Measurements from ENCODE around the gene MGAT4B. TPM values are rescaled to one million over a fixed set of nuclear protein-coding genes. Genes with fewer than 3 reads are reported as not detected.

The MGAT4B gene
- total RNA-seq, 1 donor from 2014 or later, result 198 TPM

DNA sequence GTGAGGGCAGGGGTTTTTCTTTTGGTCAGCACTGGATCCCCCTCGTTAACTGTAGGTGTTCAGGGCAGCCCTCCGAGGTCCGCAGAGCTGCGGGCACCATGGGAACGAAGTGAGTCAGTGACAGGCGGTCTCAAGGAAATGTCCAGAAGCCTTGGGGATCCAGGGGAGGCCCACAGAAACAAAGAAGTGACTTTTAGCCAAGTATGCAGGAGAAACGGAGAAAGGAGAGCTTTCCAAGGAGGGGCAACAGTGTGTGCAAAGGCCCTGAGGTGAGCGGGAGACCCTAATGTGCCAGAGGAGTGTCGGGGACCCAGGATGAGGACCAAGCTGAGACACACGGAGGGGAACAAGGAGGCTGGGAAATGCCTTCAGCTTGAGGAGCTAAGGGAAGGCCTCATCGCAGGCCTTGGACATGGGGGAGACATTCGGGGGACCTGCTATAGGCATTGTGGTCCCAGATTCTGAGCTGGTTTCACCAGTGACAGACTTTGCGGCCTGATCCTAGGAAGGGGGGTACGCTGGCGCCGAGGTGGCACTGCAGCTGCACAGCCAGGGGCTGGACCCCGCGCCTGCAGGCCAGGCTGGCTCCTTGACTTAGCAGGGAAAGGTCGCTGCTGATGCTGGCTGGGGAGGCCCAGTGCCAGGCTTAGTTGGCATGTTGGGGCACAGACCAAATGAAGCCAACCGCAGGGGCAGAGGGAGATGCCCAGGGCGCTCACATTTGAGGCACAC lies 9.6 kb downstream of the MGAT4B start:
- peaks cover 15% of the 10 kb centered on the region for H3K4me1 Mint-ChIP-seq (ENCODE audit: unreplicated experiment)
- H3K27ac Mint-ChIP-seq (ENCODE audit: unreplicated experiment), result peak overlapping the region; percentile 58
- H3K4me3 Mint-ChIP-seq (ENCODE audit: unreplicated experiment), result peak overlapping the region; percentile 60
- no peaks in the 10 kb centered on the region for H3K9me3 Mint-ChIP-seq (ENCODE audit: unreplicated experiment)
- TF ChIP-seq, protein P1, sequence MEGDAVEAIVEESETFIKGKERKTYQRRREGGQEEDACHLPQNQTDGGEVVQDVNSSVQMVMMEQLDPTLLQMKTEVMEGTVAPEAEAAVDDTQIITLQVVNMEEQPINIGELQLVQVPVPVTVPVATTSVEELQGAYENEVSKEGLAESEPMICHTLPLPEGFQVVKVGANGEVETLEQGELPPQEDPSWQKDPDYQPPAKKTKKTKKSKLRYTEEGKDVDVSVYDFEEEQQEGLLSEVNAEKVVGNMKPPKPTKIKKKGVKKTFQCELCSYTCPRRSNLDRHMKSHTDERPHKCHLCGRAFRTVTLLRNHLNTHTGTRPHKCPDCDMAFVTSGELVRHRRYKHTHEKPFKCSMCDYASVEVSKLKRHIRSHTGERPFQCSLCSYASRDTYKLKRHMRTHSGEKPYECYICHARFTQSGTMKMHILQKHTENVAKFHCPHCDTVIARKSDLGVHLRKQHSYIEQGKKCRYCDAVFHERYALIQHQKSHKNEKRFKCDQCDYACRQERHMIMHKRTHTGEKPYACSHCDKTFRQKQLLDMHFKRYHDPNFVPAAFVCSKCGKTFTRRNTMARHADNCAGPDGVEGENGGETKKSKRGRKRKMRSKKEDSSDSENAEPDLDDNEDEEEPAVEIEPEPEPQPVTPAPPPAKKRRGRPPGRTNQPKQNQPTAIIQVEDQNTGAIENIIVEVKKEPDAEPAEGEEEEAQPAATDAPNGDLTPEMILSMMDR (IDR thresholded peaks at IDR 0.05), result no peak
- no peak for DNase-seq (ENCODE audit: extremely low spot score, unreplicated experiment)
- no peaks in the 10 kb centered on the region for H3K27me3 Mint-ChIP-seq (ENCODE audit: unreplicated experiment)
- H3K36me3 Mint-ChIP-seq (ENCODE audit: unreplicated experiment), result peaks cover 15% of the 10 kb centered on the region

DNA sequence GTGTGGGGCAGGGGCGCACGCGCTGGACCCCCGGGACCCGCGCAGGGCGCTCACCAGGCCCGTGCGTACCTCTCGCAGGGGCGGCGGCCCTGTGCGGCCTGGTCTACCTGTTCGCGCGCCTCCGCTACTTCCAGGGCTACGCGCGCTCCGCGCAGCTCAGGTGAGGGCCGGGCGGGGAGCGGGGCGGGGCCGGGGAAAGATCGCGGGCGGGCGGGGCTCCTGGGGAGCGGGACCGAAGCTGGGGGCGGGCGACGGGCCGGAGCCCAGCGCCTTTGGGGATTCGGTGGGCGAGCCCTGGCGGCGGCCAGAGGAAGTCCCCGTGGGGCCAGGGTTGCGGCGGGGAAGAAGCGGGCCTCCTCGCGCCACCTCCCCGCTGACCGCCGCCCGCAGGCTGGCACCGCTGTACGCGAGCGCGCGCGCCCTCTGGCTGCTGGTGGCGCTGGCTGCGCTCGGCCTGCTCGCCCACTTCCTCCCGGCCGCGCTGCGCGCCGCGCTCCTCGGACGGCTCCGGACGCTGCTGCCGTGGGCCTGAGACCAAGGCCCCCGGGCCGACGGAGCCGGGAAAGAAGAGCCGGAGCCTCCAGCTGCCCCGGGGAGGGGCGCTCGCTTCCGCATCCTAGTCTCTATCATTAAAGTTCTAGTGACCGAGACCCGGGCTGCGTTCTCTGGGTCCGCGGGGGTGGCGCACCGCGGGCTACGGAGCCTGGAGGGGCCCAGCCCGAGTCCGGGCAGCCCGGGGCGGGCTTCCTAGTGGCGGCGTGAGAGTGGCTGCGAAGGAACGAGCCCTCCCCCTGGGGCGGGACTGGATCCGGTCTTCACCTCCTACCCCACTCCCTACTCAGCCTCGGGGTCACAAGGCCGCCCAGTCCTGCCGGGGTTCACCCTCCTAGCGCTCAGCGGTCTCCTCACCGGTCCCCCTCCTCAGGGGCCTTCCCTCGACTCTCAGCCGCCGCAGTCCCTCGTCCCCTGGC lies 10.5 kb downstream of the MGAT4B start:
- Mint-ChIP-seq H3K9me3 (ENCODE audit: unreplicated experiment) (no peaks in the 10 kb centered on the region), H3K27ac (ENCODE audit: unreplicated experiment) (peak overlapping the region; percentile 58), H3K4me3 (ENCODE audit: unreplicated experiment) (peak overlapping the region; percentile 60), H3K27me3 (ENCODE audit: unreplicated experiment) (no peaks in the 10 kb centered on the region), H3K4me1 (ENCODE audit: unreplicated experiment) (peaks cover 14% of the 10 kb centered on the region), H3K36me3 (ENCODE audit: unreplicated experiment) (peaks cover 10% of the 10 kb centered on the region)
- TF ChIP-seq, protein P1 (IDR thresholded peaks at IDR 0.05), result peak; percentile 96
- DNase-seq (ENCODE audit: extremely low spot score, unreplicated experiment), result peak; percentile 95

DNA sequence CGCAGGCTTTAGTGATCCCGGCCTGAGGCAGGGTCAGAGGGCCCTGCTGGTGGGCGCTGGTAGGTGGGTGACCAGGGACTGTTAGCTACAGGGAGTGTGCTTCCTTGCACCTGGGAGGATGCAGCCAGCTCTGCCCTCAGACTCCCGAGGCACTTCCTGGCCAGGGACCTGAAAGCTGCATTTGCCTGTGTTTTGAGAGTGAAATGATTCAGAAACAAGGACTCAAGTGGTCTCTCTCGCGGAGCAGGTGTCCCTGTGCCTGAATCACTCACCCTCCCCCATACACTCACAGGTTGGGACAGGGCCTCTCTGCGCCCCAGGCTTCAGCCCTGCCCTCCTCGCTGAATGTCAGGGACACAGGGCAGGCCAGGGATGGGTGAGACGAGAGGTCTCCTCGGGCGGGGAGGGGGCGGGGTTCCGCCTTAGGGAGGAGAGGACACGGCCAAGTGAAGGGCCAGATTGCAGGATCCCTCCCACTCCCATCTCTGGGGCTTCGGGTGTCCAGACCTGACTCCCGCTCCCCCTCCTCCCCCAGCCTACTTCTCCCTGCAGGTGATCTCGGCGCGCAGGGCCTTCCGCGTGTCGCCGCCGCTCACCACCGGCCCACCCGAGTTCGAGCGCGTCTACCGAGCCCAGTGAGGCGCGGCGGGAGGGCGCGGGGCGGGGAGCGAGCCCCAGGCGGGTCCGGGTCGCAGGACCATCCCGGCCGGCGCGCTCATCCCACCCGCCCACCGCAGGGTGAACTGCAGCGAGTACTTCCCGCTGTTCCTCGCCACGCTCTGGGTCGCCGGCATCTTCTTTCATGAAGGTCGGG lies 11.4 kb downstream of the MGAT4B start:
- TF ChIP-seq, protein P1 (IDR thresholded peaks at IDR 0.05), result no peak
- Mint-ChIP-seq H3K27ac (ENCODE audit: unreplicated experiment) (no peak overlapping the region), H3K36me3 (ENCODE audit: unreplicated experiment) (peaks cover 10% of the 10 kb centered on the region), H3K4me1 (ENCODE audit: unreplicated experiment) (peaks cover 14% of the 10 kb centered on the region), H3K4me3 (ENCODE audit: unreplicated experiment) (peak overlapping the region; percentile 60), H3K9me3 (ENCODE audit: unreplicated experiment) (no peaks in the 10 kb centered on the region), H3K27me3 (ENCODE audit: unreplicated experiment) (no peaks in the 10 kb centered on the region)
- DNase-seq (ENCODE audit: extremely low spot score, unreplicated experiment), result no peak

GRCh38 chr5:179794575-179794974 lies 12.1 kb downstream of the MGAT4B start:
- DNase-seq (ENCODE audit: extremely low spot score, unreplicated experiment), result no peak
- H3K4me3 Mint-ChIP-seq (ENCODE audit: unreplicated experiment), result peak overlapping the region; percentile 60
- H3K9me3 Mint-ChIP-seq (ENCODE audit: unreplicated experiment), result no peaks in the 10 kb centered on the region
- no peak overlapping the region for H3K27ac Mint-ChIP-seq (ENCODE audit: unreplicated experiment)
- TF ChIP-seq, protein P1 (IDR thresholded peaks at IDR 0.05), result no peak
- H3K4me1 Mint-ChIP-seq (ENCODE audit: unreplicated experiment), result peaks cover 14% of the 10 kb centered on the region
- peaks cover 9% of the 10 kb centered on the region for H3K36me3 Mint-ChIP-seq (ENCODE audit: unreplicated experiment)
- H3K27me3 Mint-ChIP-seq (ENCODE audit: unreplicated experiment), result no peaks in the 10 kb centered on the region

Measured in osteocyte (in vitro differentiated cells).